Prostate gland (tissue), 2 donors: ENCODE measurements around the gene MAML3. TPM values are rescaled to one million over a fixed set of nuclear protein-coding genes. Genes with fewer than 3 reads are reported as not detected.

Experiments
- DNase-seq: peaks from one replicate; pipeline ENCODE4 v3.0.0-alpha.2; 2019; ENCODE audit warnings: low spot score
- H3K27ac ChIP-seq, 2 donors: fragments of 200-600 bp; sonication (generic); 2 replicates each; pipeline ENCODE4 v1.5.1; 2017 to 2019
- H3K27me3 ChIP-seq: fragments of 200-600 bp; sonication (generic); replicated peaks from 2 replicates; pipeline ENCODE4 v1.5.1; 2019; ENCODE audit not compliant: insufficient read depth
- H3K36me3 ChIP-seq, 2 donors: fragments of 200-600 bp; sonication (generic); 1 replicate in 1 of 2; 2 replicates in 1 of 2; pipeline versions ENCODE4 v1.5.1 to v1.8.1; 2017 to 2019
- H3K4me1 ChIP-seq: fragments of 200-600 bp; sonication (generic); replicated peaks from 2 replicates; pipeline ENCODE4 v1.5.1; 2019
- H3K4me3 ChIP-seq, 2 donors: fragments of 200-600 bp; sonication (generic); 2 replicates each; pipeline ENCODE4 v1.5.1; 2017 to 2019
- H3K9me3 ChIP-seq: fragments of 200-600 bp; sonication (generic); 2 replicates; pipeline ENCODE4 v1.5.1; 2017
- POLR2A ChIP-seq: fragments of 450-650 bp; IDR thresholded peaks from one replicate; pipeline ENCODE4 v1.6.1; 2016; ENCODE audit warnings: antibody characterized with exemption, mild to moderate bottlenecking
- POLR2AphosphoS5 ChIP-seq: sonication (generic); formaldehyde crosslinking; IDR thresholded peaks from one replicate; pipeline ENCODE4 v1.6.1; 2017; ENCODE audit warnings: antibody characterized with exemption
- WGBS: methylation state at CpG from one replicate; pipeline ENCODE4 v1.1.5; 2018; 5-methylcytosine and 5-hydroxymethylcytosine counted together
- intact Hi-C: fragments of 100-400 bp; cut with DNase I; formaldehyde crosslinking; loops from one replicate; pipeline ENCODE4 v1.14.2; 2022
- total RNA-seq, 2 donors: library from RNA; depleted of rRNA; stranded (reverse); fragments of >200 nt; gene quantifications; one replicate each; pipeline ENCODE4 v1.1.0, GENCODE V29; 2016
- TF ChIP-seq, protein P1 (sequence below), 4 experiments: fragments of 200-600 bp in 2 of 4; fragments of 450-650 bp in 2 of 4; sonication (generic) in 2 of 4; IDR thresholded peaks; 1 replicate in 3 of 4; 2 replicates in 1 of 4; pipeline ENCODE4 v1.5.1; 2016 to 2019; ENCODE audit warnings: antibody characterized with exemption in 4 of 4, mild to moderate bottlenecking in 2 of 4, moderate library complexity in 2 of 4

Gene MAML3
- total RNA-seq, 2 donors from 2014 or later: 15.0 to 30.6 TPM

DNA sequence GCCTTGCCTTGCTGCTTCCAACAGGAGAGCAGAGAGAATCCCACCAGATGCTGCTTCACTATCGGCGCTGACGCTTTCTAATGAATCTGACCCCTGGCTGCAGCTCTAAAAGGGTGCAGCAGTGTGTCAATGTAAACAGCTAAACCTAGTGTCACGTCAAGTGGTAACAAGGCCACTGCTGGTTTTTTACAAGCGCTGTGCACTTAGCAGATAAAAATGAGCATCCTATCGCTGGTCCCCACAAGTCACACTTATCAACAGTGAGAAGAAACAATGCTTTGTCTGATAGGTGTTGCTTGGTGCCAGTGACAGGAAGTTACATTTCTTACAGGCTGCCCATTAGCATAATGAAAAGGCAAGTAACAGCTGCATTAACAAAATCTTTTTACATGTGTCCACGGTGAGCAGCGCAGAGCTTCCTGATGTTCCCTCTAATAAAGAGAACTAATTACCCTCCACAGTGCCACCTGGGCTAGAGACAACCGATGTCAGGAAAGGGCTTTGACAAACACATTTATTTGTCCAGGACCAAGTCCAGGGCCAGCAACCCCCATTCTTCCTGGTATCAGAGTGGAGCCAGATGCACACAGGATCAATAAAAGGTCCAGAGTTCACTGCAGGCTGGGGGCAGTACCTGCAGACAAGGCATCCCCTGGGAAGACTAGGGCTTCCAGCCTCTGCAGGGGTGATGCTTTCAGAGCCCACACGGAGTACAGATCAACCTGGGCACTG, 312.4 kb downstream of the MAML3 start:
- TF ChIP-seq, protein P1, sequence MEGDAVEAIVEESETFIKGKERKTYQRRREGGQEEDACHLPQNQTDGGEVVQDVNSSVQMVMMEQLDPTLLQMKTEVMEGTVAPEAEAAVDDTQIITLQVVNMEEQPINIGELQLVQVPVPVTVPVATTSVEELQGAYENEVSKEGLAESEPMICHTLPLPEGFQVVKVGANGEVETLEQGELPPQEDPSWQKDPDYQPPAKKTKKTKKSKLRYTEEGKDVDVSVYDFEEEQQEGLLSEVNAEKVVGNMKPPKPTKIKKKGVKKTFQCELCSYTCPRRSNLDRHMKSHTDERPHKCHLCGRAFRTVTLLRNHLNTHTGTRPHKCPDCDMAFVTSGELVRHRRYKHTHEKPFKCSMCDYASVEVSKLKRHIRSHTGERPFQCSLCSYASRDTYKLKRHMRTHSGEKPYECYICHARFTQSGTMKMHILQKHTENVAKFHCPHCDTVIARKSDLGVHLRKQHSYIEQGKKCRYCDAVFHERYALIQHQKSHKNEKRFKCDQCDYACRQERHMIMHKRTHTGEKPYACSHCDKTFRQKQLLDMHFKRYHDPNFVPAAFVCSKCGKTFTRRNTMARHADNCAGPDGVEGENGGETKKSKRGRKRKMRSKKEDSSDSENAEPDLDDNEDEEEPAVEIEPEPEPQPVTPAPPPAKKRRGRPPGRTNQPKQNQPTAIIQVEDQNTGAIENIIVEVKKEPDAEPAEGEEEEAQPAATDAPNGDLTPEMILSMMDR (IDR thresholded peaks at IDR 0.05): no peak
- TF ChIP-seq POLR2A: no peak
- no peak for TF ChIP-seq POLR2AphosphoS5
- no peaks in the 10 kb centered on the region for H3K9me3 ChIP-seq
- H3K27me3 ChIP-seq: no peaks in the 10 kb centered on the region
- DNase-seq: no peak
- H3K4me1 ChIP-seq: no peaks in the 10 kb centered on the region
- 52% methylated on average over 10 of the region's 10 CpGs for WGBS
- intact Hi-C loops: no loop called here
- H3K36me3 ChIP-seq: no peaks in the 10 kb centered on the region
- no peak overlapping the region for H3K4me3 ChIP-seq
- no peak overlapping the region for H3K27ac ChIP-seq

DNA sequence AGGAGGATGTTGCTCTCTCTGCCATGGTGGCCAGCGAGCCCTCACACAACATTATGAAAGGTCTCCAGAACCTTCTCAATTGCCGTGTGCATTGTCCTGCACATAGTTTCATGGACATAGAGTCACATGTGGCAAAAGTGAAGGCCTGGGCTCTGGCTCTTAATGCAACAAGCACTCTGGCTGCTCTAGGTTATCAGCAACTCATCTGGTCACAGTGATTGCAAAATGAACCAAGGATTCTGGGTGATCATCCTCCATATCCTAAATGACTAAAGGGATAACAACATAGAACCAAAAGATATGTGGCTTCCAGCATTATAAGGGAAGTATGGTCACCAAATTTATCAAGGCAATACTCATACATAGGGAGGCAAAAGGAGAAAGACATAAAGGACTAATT, 313.2 kb downstream of the MAML3 start:
- Histone ChIP-seq H3K27me3 (no peaks in the 10 kb centered on the region), H3K36me3 (no peaks in the 10 kb centered on the region), H3K9me3 (no peaks in the 10 kb centered on the region), H3K4me1 (no peaks in the 10 kb centered on the region), H3K4me3 (no peak overlapping the region), H3K27ac (no peak overlapping the region)
- intact Hi-C loops: no loop called here
- TF ChIP-seq, protein P1 (IDR thresholded peaks at IDR 0.05): no peak
- TF ChIP-seq POLR2A (no peak), POLR2AphosphoS5 (no peak)
- 88% methylated on average over 2 of the region's 2 CpGs for WGBS
- DNase-seq: no peak

DNA sequence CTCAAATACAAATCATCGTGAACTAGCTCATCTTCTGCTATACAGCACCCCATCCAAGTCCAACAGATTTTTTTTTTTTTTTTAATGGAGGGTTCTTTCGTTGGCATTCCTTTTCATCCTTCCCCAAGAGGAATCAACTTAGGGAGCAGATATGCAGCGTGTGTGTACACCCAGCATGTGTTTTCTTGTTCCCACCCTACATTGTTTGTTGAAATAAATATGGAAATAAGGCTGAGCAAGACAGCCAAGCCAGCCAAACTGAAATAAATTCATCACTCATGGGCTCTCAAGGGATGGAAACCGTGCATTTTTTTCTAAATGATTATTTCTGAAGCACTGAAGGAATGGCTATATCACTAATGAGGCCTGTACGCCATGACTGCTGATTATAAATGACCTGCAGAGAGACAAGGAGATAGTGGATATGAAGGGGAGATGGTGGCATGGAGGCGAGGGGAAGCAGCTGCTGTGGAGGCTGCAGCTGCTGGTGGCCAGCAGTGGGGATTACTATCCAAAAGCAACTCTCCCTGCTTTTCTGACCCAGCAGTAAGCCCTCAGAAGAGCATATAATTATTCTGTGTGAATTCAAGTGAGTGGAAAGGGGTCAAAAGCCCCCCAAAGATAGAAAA, 314.5 kb downstream of the MAML3 start:
- DNase-seq: no peak
- H3K4me1 ChIP-seq: no peaks in the 10 kb centered on the region
- no peaks in the 10 kb centered on the region for H3K27me3 ChIP-seq
- TF ChIP-seq POLR2AphosphoS5 (no peak), POLR2A (no peak)
- TF ChIP-seq, protein P1 (IDR thresholded peaks at IDR 0.05): no peak
- H3K36me3 ChIP-seq: no peaks in the 10 kb centered on the region
- H3K9me3 ChIP-seq: no peaks in the 10 kb centered on the region
- intact Hi-C loops: no loop called here
- H3K27ac ChIP-seq: no peak overlapping the region
- WGBS: 86% methylated on average over 6 of the region's 6 CpGs
- no peak overlapping the region for H3K4me3 ChIP-seq

DNA sequence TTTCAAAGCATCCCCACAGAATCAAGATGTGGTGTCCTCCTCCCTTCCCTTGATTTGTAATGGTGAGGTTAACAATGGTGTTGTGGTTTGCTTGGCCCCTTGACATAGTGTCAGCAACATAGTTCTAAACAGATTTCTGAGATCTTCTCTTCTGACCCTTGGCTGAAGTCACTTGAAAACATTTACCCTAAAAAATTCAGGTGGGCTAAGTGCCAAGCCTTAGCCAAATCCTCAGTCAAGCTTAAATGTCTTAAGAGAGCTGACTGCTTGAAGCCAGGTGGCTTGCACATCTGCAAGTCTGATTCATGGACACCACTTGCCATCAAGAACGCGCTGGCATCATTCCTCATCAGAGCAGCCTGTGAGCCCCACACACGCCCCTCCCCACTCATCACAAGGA, 315.2 kb downstream of the MAML3 start:
- H3K27ac ChIP-seq: no peak overlapping the region
- no peak for DNase-seq
- no peak overlapping the region for H3K4me3 ChIP-seq
- no peaks in the 10 kb centered on the region for H3K36me3 ChIP-seq
- whole genome bisulfite sequencing: 100% methylated on average over 3 of the region's 3 CpGs
- no peaks in the 10 kb centered on the region for H3K9me3 ChIP-seq
- no peaks in the 10 kb centered on the region for H3K27me3 ChIP-seq
- intact Hi-C loops: no loop called here
- TF ChIP-seq POLR2A (no peak), POLR2AphosphoS5 (no peak)
- TF ChIP-seq, protein P1 (IDR thresholded peaks at IDR 0.05): no peak
- H3K4me1 ChIP-seq: no peaks in the 10 kb centered on the region

DNA sequence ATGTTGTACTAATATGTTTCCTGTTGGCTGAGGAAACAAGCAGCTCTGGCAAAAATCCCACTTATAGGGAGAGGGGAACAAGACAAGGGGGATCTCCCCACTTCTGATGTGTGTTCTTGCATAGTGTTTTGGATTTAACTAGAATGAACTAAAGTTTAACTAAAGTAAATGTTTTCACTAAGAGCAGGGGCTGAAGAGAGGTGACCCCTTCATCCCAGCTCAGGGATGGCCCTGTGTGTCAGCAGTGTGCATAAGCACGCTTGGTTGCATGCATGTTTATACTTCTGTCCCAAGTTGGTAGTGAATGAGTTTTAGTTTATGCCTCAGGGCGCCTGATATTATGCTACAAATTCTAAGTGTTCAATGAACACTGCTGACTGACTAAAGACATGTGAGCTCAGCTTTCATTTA, 319.0 kb downstream of the MAML3 start:
- no peaks in the 10 kb centered on the region for H3K27me3 ChIP-seq
- no peaks in the 10 kb centered on the region for H3K9me3 ChIP-seq
- intact Hi-C loops: no loop called here
- no peak overlapping the region for H3K27ac ChIP-seq
- WGBS: 89% methylated on average over 2 of the region's 2 CpGs
- H3K4me3 ChIP-seq: no peak overlapping the region
- no peak for DNase-seq
- no peaks in the 10 kb centered on the region for H3K4me1 ChIP-seq
- TF ChIP-seq POLR2AphosphoS5 (no peak), POLR2A (no peak)
- TF ChIP-seq, protein P1 (IDR thresholded peaks at IDR 0.05): no peak
- H3K36me3 ChIP-seq: no peaks in the 10 kb centered on the region
